GM21723 (cell line): ENCODE measurements around the gene TSC2.
"Not testable (repeated sequence)": the region's sequence is repeated elsewhere in the genome, so short reads cannot be mapped to it uniquely, and the experiment has no call there.

Experiments used
- ATAC-seq: cut with Tn5 transposase; IDR thresholded peaks from one replicate; pipeline ENCODE4 v1.9.1; 2021; ENCODE audit warnings: mild to moderate bottlenecking, moderate library complexity; ENCODE audit not compliant: unreplicated experiment

Gene TSC2

GRCh38 chr16:2009791-2010510, 37.8 kb upstream of the TSC2 start, which contains the start of gene ZNF598:
ZNF598 (minus strand) TSS chr16:2009821.
- ATAC-seq = peak; percentile 67

- not testable (repeated sequence) for ATAC-seq
Observed at GRCh38 chr16:2011726-2012125, 36.1 kb upstream of the TSC2 start.

GRCh38 chr16:2013527-2013926, 34.3 kb upstream of the TSC2 start:
- ATAC-seq = no peak

- no peak for ATAC-seq
Observed at GRCh38 chr16:2015117-2015946, 32.5 kb upstream of the TSC2 start.

GRCh38 chr16:2015947-2016208, 31.9 kb upstream of the TSC2 start:
- ATAC-seq = no peak

- no peak for ATAC-seq
Observed at GRCh38 chr16:2016407-2016922, 31.3 kb upstream of the TSC2 start.

GRCh38 chr16:2019518-2019920, 28.3 kb upstream of the TSC2 start, which contains the start of gene NPW:
NPW (plus strand) TSS chr16:2019785.
- no peak for ATAC-seq

- ATAC-seq = no peak
Observed at GRCh38 chr16:2019921-2020831, 27.6 kb upstream of the TSC2 start.

- peak; percentile 18 for ATAC-seq
Observed at GRCh38 chr16:2022723-2023091, 25.1 kb upstream of the TSC2 start.

GRCh38 chr16:2023092-2024031, 24.4 kb upstream of the TSC2 start:
- peak; percentile 75 for ATAC-seq

- no peak for ATAC-seq
Observed at GRCh38 chr16:2024032-2024420, 23.8 kb upstream of the TSC2 start.

- ATAC-seq = no peak
Observed at GRCh38 chr16:2025251-2025650, 22.5 kb upstream of the TSC2 start.

GRCh38 chr16:2025878-2026460, 21.8 kb upstream of the TSC2 start:
- ATAC-seq = no peak

GRCh38 chr16:2026461-2027023, 21.2 kb upstream of the TSC2 start, which contains the start of gene NHERF2:
NHERF2 (plus strand) TSS chr16:2026902; CDS start chr16:2027006, 104 bp downstream.
- ATAC-seq = no peak

GRCh38 chr16:2027024-2028010, 20.5 kb upstream of the TSC2 start:
- ATAC-seq = no peak

- no peak for ATAC-seq
Observed at GRCh38 chr16:2028146-2028545, 19.6 kb upstream of the TSC2 start.

GRCh38 chr16:2028620-2029220, 19.1 kb upstream of the TSC2 start:
- no peak for ATAC-seq

GRCh38 chr16:2029350-2029749, 18.4 kb upstream of the TSC2 start:
- ATAC-seq = no peak
